ENCODE measurements around the gene SLC20A1.

Gene SLC20A1

DNA sequence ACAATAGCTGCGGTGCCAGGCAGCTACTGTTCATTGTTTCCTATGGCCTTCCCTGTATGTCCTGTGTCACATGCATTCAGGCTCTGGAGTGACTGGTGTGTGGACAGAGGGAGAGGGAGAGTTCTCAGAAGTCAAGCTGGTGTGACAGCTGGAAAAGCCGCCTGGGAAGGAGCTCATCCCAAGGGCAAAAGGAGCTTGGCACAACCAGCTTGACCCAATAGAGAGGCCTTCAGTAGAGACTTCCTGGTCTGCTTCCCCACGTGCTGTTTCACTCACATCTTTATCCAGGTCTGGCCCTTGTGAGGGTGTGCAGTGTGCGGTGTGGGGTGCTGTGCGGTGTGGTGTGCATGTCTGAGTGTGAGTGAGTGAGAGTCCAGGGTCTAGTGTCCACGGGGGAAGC is 64.0 kb downstream of the SLC20A1 start:
- DNase-seq (ENCODE audit: low read depth): no peak

DNA sequence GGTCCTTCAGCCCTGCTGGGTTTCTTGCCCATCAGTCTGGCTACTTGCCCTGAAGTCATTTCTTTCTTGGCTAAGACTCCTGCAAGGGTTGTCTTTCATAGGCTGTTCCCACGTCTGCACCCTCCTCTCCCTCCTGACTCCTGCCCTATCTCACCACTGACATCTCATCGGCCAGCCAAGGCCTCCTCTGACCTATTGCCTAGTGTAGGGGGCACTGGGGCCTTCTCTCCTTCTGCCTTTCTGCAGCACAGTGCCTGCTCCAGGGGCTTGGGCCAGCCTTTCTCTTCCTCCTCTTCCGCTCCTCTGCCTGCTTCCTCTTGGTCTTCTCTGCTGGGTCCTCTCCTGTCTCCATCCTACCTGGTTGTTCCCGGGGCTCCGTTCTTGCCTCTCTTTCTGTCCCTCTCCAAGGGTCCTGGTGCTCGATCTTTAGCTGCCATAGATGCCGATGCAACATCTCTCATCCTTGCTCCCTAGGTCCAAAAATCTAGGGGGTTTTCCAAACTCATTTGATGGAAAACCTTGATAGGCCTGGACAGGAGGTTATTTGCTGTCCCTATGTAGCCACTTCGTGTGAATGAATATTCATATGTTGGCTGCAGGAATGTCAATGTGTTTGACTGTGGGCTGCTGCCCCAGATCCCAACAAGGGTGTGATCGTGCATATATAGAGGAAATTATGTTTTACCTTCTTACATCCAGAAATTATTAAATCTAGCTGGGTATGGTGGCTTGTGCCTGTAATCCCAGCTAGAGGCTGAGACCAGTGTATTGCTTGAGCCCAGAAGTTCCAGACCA is 65.4 kb downstream of the SLC20A1 start:
- no peak for DNase-seq (ENCODE audit: low read depth)

DNA sequence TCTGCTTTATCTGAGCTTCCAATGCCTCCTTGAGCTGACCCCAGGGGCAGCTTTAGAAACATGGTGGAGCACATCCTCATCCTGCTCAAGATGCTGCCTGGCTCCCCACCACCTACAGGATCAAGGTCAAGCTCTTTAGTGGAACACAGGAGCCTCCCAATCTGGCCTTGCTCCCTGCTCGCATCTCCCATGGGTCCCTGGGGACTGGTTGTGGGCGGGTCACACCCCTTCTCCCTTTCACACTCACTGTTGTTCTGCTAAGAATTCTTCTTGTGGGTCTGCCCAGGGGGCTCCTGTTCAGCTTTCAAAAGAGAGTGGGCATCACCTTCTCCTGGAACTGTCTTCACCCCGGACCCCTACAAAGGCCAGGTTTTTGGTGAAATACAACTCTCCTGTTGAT is 66.7 kb downstream of the SLC20A1 start:
- no peak for DNase-seq (ENCODE audit: low read depth)

DNA sequence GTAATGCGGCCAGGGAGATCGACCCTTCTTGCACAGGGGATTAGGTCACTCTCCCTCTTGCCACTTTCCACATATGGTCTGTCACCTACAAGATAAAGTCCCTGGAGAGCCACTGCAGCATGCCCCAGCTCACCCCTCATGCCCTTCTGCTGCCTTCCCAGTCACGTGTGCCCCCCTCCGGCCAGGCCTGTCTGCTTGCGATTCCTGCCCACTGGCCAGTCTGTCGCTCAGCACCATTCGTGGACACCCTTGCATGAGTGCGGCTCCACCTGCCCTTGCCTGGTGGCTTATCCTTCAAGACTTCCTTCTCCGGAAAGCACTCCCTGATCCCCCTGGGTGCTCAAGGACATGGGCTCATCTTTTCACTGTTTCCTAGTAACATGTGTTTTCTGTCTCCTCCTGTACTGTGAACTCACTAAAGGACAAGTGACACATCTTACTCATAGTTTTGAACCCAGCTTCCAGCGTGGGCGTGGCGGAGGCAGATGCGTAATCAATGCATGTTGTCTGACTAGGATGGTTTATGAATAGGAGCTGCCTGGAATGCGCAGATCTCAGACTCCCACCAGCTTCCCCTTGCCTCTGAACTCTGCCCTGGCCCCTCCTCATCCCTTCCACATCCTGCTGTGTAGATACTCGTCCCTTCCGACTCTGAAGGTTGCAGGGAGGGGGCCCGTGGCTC is 67.3 kb downstream of the SLC20A1 start:
- no peak for DNase-seq (ENCODE audit: low read depth)

Measured in stimulated activated CD8-positive, alpha-beta memory T cell treated with anti-CD3 and anti-CD28 coated beads, Interleukin-7, amount 100 ng/mL, for 24 hours (primary cell).